Right renal cortex interstitium (tissue), 3 donors: ENCODE data around the gene RIC3. TPM values are rescaled to one million over a fixed set of nuclear protein-coding genes. Genes with fewer than 3 reads are reported as not detected.

Source experiments
- DNase-seq, 3 donors: peaks; one replicate each; pipeline ENCODE4 v3.0.0-alpha.2; 2013; ENCODE audit warnings: low read depth in 3 of 3, low spot score in 2 of 3
- polyA plus RNA-seq, 3 donors: library from polyadenylated mRNA; unstranded; fragments of 120-200 nt; gene quantifications; one replicate each; pipeline ENCODE4 v1.2.1, GENCODE V29; 2013; ENCODE audit not compliant: insufficient read length in 3 of 3

Gene RIC3
- 10 to 100 TPM in 2 of 3 donors, 1 to 10 TPM in 1; 8.9 to 22.0 (median 10.5) TPM for polyA plus RNA-seq

- DNase-seq = peak in 1 of 3 donors; percentile 12
These were observed at the start of gene RIC3 for GRCh38 chr11:8168485-8169257. RIC3 (minus strand) TSS chr11:8169025; CDS start chr11:8168989, 36 bp downstream.

GRCh38 chr11:8218409-8218808 is 49.6 kb upstream of the RIC3 start:
- DNase-seq = no peak

- no peak for DNase-seq
These were observed 49.1 kb upstream of the RIC3 start for GRCh38 chr11:8217926-8218325.

GRCh38 chr11:8217136-8217535 is 48.3 kb upstream of the RIC3 start:
- no peak for DNase-seq

- no peak for DNase-seq
These were observed 44.6 kb upstream of the RIC3 start for GRCh38 chr11:8213376-8213775.

GRCh38 chr11:8209208-8209807 is 40.5 kb upstream of the RIC3 start:
- no peak for DNase-seq

GRCh38 chr11:8207080-8208000 is 38.5 kb upstream of the RIC3 start:
- DNase-seq = no peak

GRCh38 chr11:8206251-8207079 is 37.6 kb upstream of the RIC3 start:
- DNase-seq = no peak

- no peak for DNase-seq
These were observed 36.7 kb upstream of the RIC3 start for GRCh38 chr11:8205566-8205965.

- no peak for DNase-seq
These were observed 35.8 kb upstream of the RIC3 start for GRCh38 chr11:8204596-8204995.

- DNase-seq = no peak
These were observed 35.2 kb upstream of the RIC3 start for GRCh38 chr11:8204025-8204424.

- no peak for DNase-seq
These were observed 34.5 kb upstream of the RIC3 start for GRCh38 chr11:8203414-8203715.

- DNase-seq = no peak
These were observed 33.9 kb upstream of the RIC3 start for GRCh38 chr11:8202516-8203413.

- no peak for DNase-seq
These were observed 33.0 kb upstream of the RIC3 start for GRCh38 chr11:8201644-8202365.

- no peak for DNase-seq
These were observed 30.9 kb upstream of the RIC3 start for GRCh38 chr11:8199676-8200075.

GRCh38 chr11:8196749-8197148 is 27.9 kb upstream of the RIC3 start:
- DNase-seq = no peak

GRCh38 chr11:8194956-8195355 is 26.1 kb upstream of the RIC3 start:
- DNase-seq = no peak

GRCh38 chr11:8192896-8193209 is 24.0 kb upstream of the RIC3 start:
- no peak for DNase-seq
